AG09309 (cell line): Measurements from ENCODE around the gene DLG2.

Experiments
- DNase-seq: peaks from one replicate; pipeline ENCODE4 v3.0.0-alpha.2; 2010; ENCODE audit warnings: low read depth
- H3K4me3 ChIP-seq: 2 replicates; pipeline ENCODE4 v1.5.1; 2011; ENCODE audit warnings: mild to moderate bottlenecking, low read depth, low read length, moderate library complexity; ENCODE audit not compliant: control insufficient read depth
- TF ChIP-seq, protein P1 (sequence below): IDR thresholded peaks from 2 replicates; pipeline ENCODE4 v1.5.1; 2011; ENCODE audit warnings: mild to moderate bottlenecking, low read depth, low read length, inconsistent platforms; ENCODE audit not compliant: insufficient read depth, control insufficient read depth; ENCODE audit errors: missing control alignments

Gene DLG2

DNA sequence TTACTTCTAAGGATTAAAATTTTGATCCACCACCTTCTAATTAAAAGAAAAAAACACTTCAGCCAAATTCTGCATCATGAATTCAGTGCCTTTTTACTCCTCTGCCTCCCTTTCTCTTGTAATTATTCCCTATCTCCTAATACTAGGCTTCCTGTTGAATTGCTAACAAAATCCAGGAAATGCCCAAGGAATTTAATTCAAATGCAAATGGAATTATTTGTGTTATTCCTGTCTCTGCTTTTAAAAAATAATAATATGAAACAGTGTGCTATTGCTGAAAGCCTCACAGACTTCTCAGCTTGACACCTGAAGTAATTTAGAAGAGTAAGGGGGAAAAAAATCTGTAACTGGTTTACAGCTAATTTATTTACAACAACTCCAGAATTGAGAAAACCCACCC is 85.5 kb downstream of the DLG2 start:
- TF ChIP-seq, protein P1, sequence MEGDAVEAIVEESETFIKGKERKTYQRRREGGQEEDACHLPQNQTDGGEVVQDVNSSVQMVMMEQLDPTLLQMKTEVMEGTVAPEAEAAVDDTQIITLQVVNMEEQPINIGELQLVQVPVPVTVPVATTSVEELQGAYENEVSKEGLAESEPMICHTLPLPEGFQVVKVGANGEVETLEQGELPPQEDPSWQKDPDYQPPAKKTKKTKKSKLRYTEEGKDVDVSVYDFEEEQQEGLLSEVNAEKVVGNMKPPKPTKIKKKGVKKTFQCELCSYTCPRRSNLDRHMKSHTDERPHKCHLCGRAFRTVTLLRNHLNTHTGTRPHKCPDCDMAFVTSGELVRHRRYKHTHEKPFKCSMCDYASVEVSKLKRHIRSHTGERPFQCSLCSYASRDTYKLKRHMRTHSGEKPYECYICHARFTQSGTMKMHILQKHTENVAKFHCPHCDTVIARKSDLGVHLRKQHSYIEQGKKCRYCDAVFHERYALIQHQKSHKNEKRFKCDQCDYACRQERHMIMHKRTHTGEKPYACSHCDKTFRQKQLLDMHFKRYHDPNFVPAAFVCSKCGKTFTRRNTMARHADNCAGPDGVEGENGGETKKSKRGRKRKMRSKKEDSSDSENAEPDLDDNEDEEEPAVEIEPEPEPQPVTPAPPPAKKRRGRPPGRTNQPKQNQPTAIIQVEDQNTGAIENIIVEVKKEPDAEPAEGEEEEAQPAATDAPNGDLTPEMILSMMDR, result no peak
- DNase-seq, result no peak
- no peak overlapping the region for H3K4me3 ChIP-seq

- TF ChIP-seq, protein P1, result no peak
- no peak overlapping the region for H3K4me3 ChIP-seq
- DNase-seq, result no peak
Observed at GRCh38 chr11:85540635-85541205, 86.4 kb downstream of the DLG2 start.

DNA sequence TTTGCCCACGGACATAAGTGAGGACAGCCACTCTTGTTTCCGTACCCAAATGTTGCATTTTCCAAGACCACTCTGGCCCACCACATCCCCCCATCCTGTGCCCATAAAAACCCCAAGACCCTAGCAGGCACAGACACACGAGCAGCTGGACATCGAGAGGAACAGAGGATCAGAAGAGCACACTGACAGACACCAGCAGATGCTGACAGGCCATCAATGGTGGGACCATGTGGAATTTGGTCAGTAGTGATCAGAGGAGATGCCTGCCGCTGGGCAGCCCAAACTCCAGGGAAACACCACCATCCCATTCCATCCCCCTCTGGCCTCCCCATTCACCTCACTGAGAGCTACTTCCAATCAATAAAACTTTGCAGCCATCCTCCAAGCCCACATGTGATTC is 87.0 kb downstream of the DLG2 start:
- TF ChIP-seq, protein P1, result no peak
- no peak overlapping the region for H3K4me3 ChIP-seq
- no peak for DNase-seq

GRCh38 chr11:85539740-85540139 is 87.4 kb downstream of the DLG2 start:
- TF ChIP-seq, protein P1, result no peak
- no peak for DNase-seq
- no peak overlapping the region for H3K4me3 ChIP-seq

DNA sequence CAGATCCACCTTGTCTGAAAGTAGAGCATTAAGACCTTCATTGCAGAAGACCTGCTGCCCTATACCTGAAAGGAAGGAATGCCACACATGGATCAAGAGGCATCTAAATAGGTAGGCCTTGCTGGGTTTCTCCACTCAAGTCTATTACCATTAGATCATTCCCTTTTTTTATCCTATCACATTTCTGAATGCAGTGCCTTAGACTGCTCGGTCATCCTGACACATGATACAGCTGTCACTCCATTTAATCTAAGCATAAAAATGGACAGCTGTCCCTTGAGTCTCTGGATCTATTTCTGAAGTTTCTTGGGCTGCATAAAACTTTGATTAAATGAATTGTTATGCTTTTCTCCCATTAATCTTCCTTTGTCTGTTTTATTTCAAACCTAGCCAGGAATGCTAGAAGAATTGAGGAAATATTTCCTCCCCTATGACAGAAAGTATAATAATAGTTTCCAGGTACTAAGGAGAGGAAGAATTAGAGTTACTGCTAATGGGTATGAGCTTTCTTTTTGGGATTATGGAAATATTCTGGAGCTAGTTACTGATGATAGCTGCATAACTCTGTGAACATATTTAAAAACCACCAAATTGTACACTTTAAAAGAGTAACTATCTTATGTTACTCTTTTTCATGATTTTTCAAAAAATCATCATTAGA is 88.0 kb downstream of the DLG2 start:
- TF ChIP-seq, protein P1, result no peak
- H3K4me3 ChIP-seq, result no peak overlapping the region
- DNase-seq, result no peak

DNA sequence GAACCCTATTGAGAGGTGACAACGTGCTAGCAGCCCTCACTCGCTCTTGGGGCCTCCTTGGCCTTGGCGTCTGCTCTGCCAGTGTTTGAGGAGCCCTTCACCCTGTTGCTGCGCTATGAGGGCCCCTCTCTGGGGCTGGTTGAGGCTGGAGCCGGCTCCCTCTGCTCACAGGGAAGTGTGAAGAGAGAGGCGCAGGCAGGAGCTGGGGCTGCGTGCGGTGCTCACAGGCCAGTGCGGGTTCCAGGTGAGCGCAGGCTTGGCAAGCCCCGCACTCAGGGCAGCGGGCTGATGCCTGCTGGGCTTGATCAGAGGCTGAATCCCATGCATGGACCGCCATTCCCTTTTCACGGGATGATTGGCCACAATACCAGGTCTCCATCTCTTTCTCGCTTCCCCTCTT is 90.7 kb downstream of the DLG2 start:
- no peak for DNase-seq
- TF ChIP-seq, protein P1, result no peak
- no peak overlapping the region for H3K4me3 ChIP-seq
